Breast epithelium (tissue), 4 donors: Measurements from ENCODE around the gene ERO1B. TPM values are rescaled to one million over a fixed set of nuclear protein-coding genes. Genes with fewer than 3 reads are reported as not detected.

Experiments
- DNase-seq, 2 donors: peaks; one replicate each; pipeline ENCODE4 v3.0.0-alpha.2; 2019; ENCODE audit warnings: low spot score in 2 of 2
- H3K27ac ChIP-seq, 2 donors: fragments of 200-600 bp; sonication (generic) in 1 of 2; one replicate each; pipeline ENCODE4 v1.5.1; 2016 to 2019; ENCODE audit warnings: mild to moderate bottlenecking in 1 of 2
- H3K27me3 ChIP-seq, 2 donors: fragments of 200-600 bp; sonication (generic) in 1 of 2; one replicate each; pipeline versions ENCODE4 v1.5.1 to v1.6.0; 2017 to 2019; ENCODE audit warnings: control low read depth in 1 of 2, mild to moderate bottlenecking in 1 of 2
- H3K36me3 ChIP-seq: fragments of 200-600 bp; one replicate; pipeline ENCODE4 v1.5.1; 2019
- H3K4me1 ChIP-seq, 2 donors: fragments of 200-600 bp; sonication (generic); one replicate each; pipeline ENCODE4 v1.5.1; 2016 to 2019; ENCODE audit warnings: control low read depth in 1 of 2
- H3K4me3 ChIP-seq, 3 donors: fragments of 200-600 bp; sonication (generic); 1 replicate in 2 of 3; 2 replicates in 1 of 3; pipeline ENCODE4 v1.5.1; 2016 to 2019; ENCODE audit warnings: mild to moderate bottlenecking in 3 of 3, moderate library complexity in 2 of 3
- H3K9me3 ChIP-seq, 2 donors: fragments of 200-600 bp; sonication (generic) in 1 of 2; one replicate each; pipeline ENCODE4 v1.5.1; 2016 to 2019; ENCODE audit warnings: control low read depth in 1 of 2
- CTCF ChIP-seq, 3 donors: fragments of 450-650 bp; IDR thresholded peaks; one replicate each; pipeline ENCODE4 v1.5.1; 2016 to 2017; ENCODE audit warnings: antibody characterized with exemption in 3 of 3, mild to moderate bottlenecking in 3 of 3, moderate library complexity in 3 of 3
- POLR2A ChIP-seq: fragments of 450-650 bp; IDR thresholded peaks from one replicate; pipeline ENCODE4 v1.6.1; 2016; ENCODE audit warnings: antibody characterized with exemption, mild to moderate bottlenecking, moderate library complexity
- POLR2AphosphoS5 ChIP-seq, 3 donors: sonication (generic); formaldehyde crosslinking; IDR thresholded peaks; one replicate each; pipeline ENCODE4 v1.6.1; 2017; ENCODE audit warnings: antibody characterized with exemption in 3 of 3
- intact Hi-C: fragments of 100-400 bp; cut with DNase I; formaldehyde crosslinking; loops from one replicate; pipeline ENCODE4 v1.15.1; 2023; ENCODE audit warnings: low total_unique reads
- total RNA-seq, 3 donors: library from RNA; depleted of rRNA; stranded (reverse); fragments of >200 nt; gene quantifications; one replicate each; pipeline ENCODE4 v1.1.0, GENCODE V29; 2016

The ERO1B gene
- total RNA-seq, 3 donors from 2014 or later: 9.0 to 23.1 (median 17.0) TPM

GRCh38 chr1:236281198-236281653, 532 bp downstream of the ERO1B start:
- Histone ChIP-seq H3K4me1 (no peaks in the 10 kb centered on the region), H3K27ac (peak overlapping the region; percentile 85 to 88), H3K4me3 (peak overlapping the region; percentile 76 to 97 (median 91)), H3K27me3 (no peaks in the 10 kb centered on the region), H3K36me3 (no peaks in the 10 kb centered on the region), H3K9me3 (no peaks in the 10 kb centered on the region)
- intact Hi-C loops: no loop called here
- peak in 1 of 2 donors; percentile 21 for DNase-seq
- TF ChIP-seq POLR2A: no peak
- no peak for TF ChIP-seq POLR2AphosphoS5 (IDR thresholded peaks at IDR 0.05)
- TF ChIP-seq CTCF (IDR thresholded peaks at IDR 0.05): no peak

- Histone ChIP-seq H3K9me3 (no peaks in the 10 kb centered on the region), H3K27ac (peak overlapping the region; percentile 85 to 88), H3K27me3 (no peaks in the 10 kb centered on the region), H3K4me3 (peak overlapping the region; percentile 76 to 97 (median 91)), H3K36me3 (no peaks in the 10 kb centered on the region), H3K4me1 (no peaks in the 10 kb centered on the region)
- intact Hi-C loops: no loop called here
- DNase-seq: peak in 1 of 2 donors; percentile 32
- TF ChIP-seq POLR2AphosphoS5 (IDR thresholded peaks at IDR 0.05) (no peak), POLR2A (no peak), CTCF (IDR thresholded peaks at IDR 0.05) (no peak)
Measured at GRCh38 chr1:236280438-236281197, 1.1 kb downstream of the ERO1B start.

- DNase-seq: no peak
- Histone ChIP-seq H3K27me3 (no peaks in the 10 kb centered on the region), H3K27ac (no peak overlapping the region), H3K4me3 (no peak overlapping the region), H3K4me1 (no peaks in the 10 kb centered on the region), H3K36me3 (no peaks in the 10 kb centered on the region), H3K9me3 (no peaks in the 10 kb centered on the region)
- TF ChIP-seq CTCF (IDR thresholded peaks at IDR 0.05) (no peak), POLR2A (no peak), POLR2AphosphoS5 (IDR thresholded peaks at IDR 0.05) (no peak)
- intact Hi-C loops: no loop called here
Measured at GRCh38 chr1:236275586-236275985, 6.2 kb downstream of the ERO1B start.

GRCh38 chr1:236275061-236275460, 6.7 kb downstream of the ERO1B start:
- Histone ChIP-seq H3K4me3 (no peak overlapping the region), H3K9me3 (no peaks in the 10 kb centered on the region), H3K36me3 (no peaks in the 10 kb centered on the region), H3K27me3 (no peaks in the 10 kb centered on the region), H3K27ac (no peak overlapping the region), H3K4me1 (no peaks in the 10 kb centered on the region)
- DNase-seq: no peak
- TF ChIP-seq CTCF (IDR thresholded peaks at IDR 0.05) (no peak), POLR2A (no peak), POLR2AphosphoS5 (IDR thresholded peaks at IDR 0.05) (no peak)
- intact Hi-C loops: no loop called here

GRCh38 chr1:236273358-236273757, 8.4 kb downstream of the ERO1B start:
- Histone ChIP-seq H3K4me3 (no peak overlapping the region), H3K36me3 (no peaks in the 10 kb centered on the region), H3K27ac (no peak overlapping the region), H3K9me3 (no peaks in the 10 kb centered on the region), H3K4me1 (no peaks in the 10 kb centered on the region), H3K27me3 (no peaks in the 10 kb centered on the region)
- no peak for DNase-seq
- TF ChIP-seq POLR2AphosphoS5 (IDR thresholded peaks at IDR 0.05) (no peak), CTCF (IDR thresholded peaks at IDR 0.05) (no peak), POLR2A (no peak)
- intact Hi-C loops: no loop called here
